ENCODE measurements around the gene CFAP65. TPM values are rescaled to one million over a fixed set of nuclear protein-coding genes. Genes with fewer than 3 reads are reported as not detected.

Gene CFAP65
- total and polyA plus RNA-seq, 2 of the 13 experiments (the other 11 are each of a cell fraction or from before 2014, with no cell fraction given), result 0.05 TPM; not detected in 1

DNA sequence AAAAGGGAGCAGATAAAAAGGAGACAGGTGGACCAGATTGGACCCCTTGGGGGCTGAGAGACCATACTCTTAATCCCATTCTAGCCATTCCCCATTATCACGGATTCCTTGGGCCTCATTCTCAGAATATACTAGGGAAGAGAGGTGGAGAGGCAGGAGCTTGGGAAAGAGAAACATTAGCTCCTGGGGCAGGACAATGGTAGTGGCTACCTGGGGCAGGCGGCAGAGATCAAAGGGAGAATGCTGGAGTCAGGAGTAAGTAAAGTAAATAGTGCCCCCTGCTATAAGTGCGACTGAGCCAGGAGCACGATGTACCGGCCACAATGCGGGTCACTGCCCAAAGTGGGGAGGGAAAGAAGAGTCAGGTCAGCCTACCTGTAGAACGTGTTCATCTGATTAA is 39.8 kb upstream of the CFAP65 start (continued):
- TF ChIP-seq, protein P1, sequence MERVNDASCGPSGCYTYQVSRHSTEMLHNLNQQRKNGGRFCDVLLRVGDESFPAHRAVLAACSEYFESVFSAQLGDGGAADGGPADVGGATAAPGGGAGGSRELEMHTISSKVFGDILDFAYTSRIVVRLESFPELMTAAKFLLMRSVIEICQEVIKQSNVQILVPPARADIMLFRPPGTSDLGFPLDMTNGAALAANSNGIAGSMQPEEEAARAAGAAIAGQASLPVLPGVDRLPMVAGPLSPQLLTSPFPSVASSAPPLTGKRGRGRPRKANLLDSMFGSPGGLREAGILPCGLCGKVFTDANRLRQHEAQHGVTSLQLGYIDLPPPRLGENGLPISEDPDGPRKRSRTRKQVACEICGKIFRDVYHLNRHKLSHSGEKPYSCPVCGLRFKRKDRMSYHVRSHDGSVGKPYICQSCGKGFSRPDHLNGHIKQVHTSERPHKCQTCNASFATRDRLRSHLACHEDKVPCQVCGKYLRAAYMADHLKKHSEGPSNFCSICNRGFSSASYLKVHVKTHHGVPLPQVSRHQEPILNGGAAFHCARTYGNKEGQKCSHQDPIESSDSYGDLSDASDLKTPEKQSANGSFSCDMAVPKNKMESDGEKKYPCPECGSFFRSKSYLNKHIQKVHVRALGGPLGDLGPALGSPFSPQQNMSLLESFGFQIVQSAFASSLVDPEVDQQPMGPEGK (CRISPR knock-in tag; IDR thresholded peaks at IDR 0.05), result peak; percentile 96
- peak; percentile 88 for TF ChIP-seq SOX13 (IDR thresholded peaks at IDR 0.05)
- TF ChIP-seq SOX13 (CRISPR knock-in tag; conservative IDR thresholded peaks at IDR 0.05 in 1 of 2, IDR thresholded peaks at IDR 0.05 in 1 of 2), result peak in 1 of 2 experiments; percentile 95; a peak in 2 of 4 replicates
- TF ChIP-seq ZFY (CRISPR knock-in tag; IDR thresholded peaks at IDR 0.05), result no peak
- TF ChIP-seq KMT2A (CRISPR knock-in tag; IDR thresholded peaks at IDR 0.05), result peak; percentile 58; the same call in 1 of the 2 replicates
- peak; percentile 97 for TF ChIP-seq ZBTB7B (CRISPR knock-in tag; IDR thresholded peaks at IDR 0.05)
- TF ChIP-seq DPF2 (CRISPR knock-in tag; IDR thresholded peaks at IDR 0.05; ENCODE audit: borderline replicate concordance, low read depth), result peak; percentile 69; the same call in 1 of the 2 replicates
- peak; percentile 16 for TF ChIP-seq XRCC5 (optimal IDR thresholded peaks at IDR 0.05; ENCODE audit: low read length)
- TF ChIP-seq, protein P2, sequence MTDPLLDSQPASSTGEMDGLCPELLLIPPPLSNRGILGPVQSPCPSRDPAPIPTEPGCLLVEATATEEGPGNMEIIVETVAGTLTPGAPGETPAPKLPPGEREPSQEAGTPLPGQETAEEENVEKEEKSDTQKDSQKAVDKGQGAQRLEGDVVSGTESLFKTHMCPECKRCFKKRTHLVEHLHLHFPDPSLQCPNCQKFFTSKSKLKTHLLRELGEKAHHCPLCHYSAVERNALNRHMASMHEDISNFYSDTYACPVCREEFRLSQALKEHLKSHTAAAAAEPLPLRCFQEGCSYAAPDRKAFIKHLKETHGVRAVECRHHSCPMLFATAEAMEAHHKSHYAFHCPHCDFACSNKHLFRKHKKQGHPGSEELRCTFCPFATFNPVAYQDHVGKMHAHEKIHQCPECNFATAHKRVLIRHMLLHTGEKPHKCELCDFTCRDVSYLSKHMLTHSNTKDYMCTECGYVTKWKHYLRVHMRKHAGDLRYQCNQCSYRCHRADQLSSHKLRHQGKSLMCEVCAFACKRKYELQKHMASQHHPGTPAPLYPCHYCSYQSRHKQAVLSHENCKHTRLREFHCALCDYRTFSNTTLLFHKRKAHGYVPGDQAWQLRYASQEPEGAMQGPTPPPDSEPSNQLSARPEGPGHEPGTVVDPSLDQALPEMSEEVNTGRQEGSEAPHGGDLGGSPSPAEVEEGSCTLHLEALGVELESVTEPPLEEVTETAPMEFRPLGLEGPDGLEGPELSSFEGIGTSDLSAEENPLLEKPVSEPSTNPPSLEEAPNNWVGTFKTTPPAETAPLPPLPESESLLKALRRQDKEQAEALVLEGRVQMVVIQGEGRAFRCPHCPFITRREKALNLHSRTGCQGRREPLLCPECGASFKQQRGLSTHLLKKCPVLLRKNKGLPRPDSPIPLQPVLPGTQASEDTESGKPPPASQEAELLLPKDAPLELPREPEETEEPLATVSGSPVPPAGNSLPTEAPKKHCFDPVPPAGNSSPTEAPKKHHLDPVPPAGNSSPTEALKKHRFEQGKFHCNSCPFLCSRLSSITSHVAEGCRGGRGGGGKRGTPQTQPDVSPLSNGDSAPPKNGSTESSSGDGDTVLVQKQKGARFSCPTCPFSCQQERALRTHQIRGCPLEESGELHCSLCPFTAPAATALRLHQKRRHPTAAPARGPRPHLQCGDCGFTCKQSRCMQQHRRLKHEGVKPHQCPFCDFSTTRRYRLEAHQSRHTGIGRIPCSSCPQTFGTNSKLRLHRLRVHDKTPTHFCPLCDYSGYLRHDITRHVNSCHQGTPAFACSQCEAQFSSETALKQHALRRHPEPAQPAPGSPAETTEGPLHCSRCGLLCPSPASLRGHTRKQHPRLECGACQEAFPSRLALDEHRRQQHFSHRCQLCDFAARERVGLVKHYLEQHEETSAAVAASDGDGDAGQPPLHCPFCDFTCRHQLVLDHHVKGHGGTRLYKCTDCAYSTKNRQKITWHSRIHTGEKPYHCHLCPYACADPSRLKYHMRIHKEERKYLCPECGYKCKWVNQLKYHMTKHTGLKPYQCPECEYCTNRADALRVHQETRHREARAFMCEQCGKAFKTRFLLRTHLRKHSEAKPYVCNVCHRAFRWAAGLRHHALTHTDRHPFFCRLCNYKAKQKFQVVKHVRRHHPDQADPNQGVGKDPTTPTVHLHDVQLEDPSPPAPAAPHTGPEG (CRISPR knock-in tag; IDR thresholded peaks at IDR 0.05), result no peak
- TF ChIP-seq, protein P3, sequence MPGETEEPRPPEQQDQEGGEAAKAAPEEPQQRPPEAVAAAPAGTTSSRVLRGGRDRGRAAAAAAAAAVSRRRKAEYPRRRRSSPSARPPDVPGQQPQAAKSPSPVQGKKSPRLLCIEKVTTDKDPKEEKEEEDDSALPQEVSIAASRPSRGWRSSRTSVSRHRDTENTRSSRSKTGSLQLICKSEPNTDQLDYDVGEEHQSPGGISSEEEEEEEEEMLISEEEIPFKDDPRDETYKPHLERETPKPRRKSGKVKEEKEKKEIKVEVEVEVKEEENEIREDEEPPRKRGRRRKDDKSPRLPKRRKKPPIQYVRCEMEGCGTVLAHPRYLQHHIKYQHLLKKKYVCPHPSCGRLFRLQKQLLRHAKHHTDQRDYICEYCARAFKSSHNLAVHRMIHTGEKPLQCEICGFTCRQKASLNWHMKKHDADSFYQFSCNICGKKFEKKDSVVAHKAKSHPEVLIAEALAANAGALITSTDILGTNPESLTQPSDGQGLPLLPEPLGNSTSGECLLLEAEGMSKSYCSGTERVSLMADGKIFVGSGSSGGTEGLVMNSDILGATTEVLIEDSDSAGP (CRISPR knock-in tag; IDR thresholded peaks at IDR 0.05; ENCODE audit: borderline replicate concordance), result 0 out of 2 replicates have a peak, but pooled peaks have one; percentile 27
- TF ChIP-seq TGIF2 (CRISPR knock-in tag; IDR thresholded peaks at IDR 0.05), result peak; percentile 73; the same call in 1 of the 2 replicates
- peak in 1 of 2 experiments; percentile 76; a peak in 2 of 4 replicates for TF ChIP-seq EP300 (IDR thresholded peaks at IDR 0.05; ENCODE audit: low read depth in 2 of 2, low read length in 2 of 2)
- TF ChIP-seq EP300 (CRISPR knock-in tag; IDR thresholded peaks at IDR 0.05; ENCODE audit: borderline replicate concordance), result peak; percentile 14; the same call in 1 of the 2 replicates
- TF ChIP-seq ZNF12 (CRISPR knock-in tag; IDR thresholded peaks at IDR 0.05), result 0 out of 2 replicates have a peak, but pooled peaks have one; percentile 46
- TF ChIP-seq, protein P4, sequence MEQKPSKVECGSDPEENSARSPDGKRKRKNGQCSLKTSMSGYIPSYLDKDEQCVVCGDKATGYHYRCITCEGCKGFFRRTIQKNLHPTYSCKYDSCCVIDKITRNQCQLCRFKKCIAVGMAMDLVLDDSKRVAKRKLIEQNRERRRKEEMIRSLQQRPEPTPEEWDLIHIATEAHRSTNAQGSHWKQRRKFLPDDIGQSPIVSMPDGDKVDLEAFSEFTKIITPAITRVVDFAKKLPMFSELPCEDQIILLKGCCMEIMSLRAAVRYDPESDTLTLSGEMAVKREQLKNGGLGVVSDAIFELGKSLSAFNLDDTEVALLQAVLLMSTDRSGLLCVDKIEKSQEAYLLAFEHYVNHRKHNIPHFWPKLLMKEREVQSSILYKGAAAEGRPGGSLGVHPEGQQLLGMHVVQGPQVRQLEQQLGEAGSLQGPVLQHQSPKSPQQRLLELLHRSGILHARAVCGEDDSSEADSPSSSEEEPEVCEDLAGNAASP (CRISPR knock-in tag; IDR thresholded peaks at IDR 0.05; ENCODE audit: borderline replicate concordance), result no peak
- TF ChIP-seq, protein P5, sequence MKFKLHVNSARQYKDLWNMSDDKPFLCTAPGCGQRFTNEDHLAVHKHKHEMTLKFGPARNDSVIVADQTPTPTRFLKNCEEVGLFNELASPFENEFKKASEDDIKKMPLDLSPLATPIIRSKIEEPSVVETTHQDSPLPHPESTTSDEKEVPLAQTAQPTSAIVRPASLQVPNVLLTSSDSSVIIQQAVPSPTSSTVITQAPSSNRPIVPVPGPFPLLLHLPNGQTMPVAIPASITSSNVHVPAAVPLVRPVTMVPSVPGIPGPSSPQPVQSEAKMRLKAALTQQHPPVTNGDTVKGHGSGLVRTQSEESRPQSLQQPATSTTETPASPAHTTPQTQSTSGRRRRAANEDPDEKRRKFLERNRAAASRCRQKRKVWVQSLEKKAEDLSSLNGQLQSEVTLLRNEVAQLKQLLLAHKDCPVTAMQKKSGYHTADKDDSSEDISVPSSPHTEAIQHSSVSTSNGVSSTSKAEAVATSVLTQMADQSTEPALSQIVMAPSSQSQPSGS (CRISPR knock-in tag; IDR thresholded peaks at IDR 0.05), result 0 out of 2 replicates have a peak, but pooled peaks have one; percentile 29
- TF ChIP-seq U2AF2 (IDR thresholded peaks at IDR 0.05; ENCODE audit: low read depth, low read length), result no peak

Data from HepG2 (cell line).